Activated B cell treated with CpG ODN at 0.5 μM for 24 hours (primary cell): ENCODE measurements around the gene OGFOD3. TPM values are rescaled to one million over a fixed set of nuclear protein-coding genes. Genes with fewer than 3 reads are reported as not detected.
A peak's percentile ranks its signal among the peaks of the same experiment; 100 is the strongest.
"Not testable (repeated sequence)": the region's sequence is repeated elsewhere in the genome, so short reads cannot be mapped to it uniquely, and the experiment has no call there.

Source experiments
- ATAC-seq: fragments of 200-7000 bp; cut with Tn5 transposase; one replicate; pipeline ENCODE4 v1.10.0; 2021; ENCODE audit warnings: low read depth, mild to moderate bottlenecking, moderate library complexity
- CTCF ChIA-PET: fragments of 350-600 bp; sonication (Branson Sonifier 250); formaldehyde crosslinking; loops from one replicate; lab custom pipeline; 2021; ENCODE audit warnings: antibody characterized with exemption; lab: Charles Lee
- POLR2A ChIA-PET: fragments of 350-600 bp; sonication (Branson Sonifier 250); formaldehyde crosslinking; loops from one replicate; lab custom pipeline; 2021; ENCODE audit warnings: antibody characterized with exemption; lab: Charles Lee
- DNase-seq: peaks from one replicate; pipeline ENCODE4 v3.0.0; 2022
- H3K27ac Mint-ChIP-seq: one replicate; pipeline ENCODE4 v1.8.0; 2020; ENCODE audit warnings: mixed read lengths
- H3K27me3 Mint-ChIP-seq: one replicate; pipeline ENCODE4 v1.8.0; 2021; ENCODE audit warnings: mixed read lengths
- H3K36me3 Mint-ChIP-seq: one replicate; pipeline ENCODE4 v1.8.0; 2021; ENCODE audit warnings: low read depth, mixed read lengths
- H3K4me1 Mint-ChIP-seq: one replicate; pipeline ENCODE4 v1.8.0; 2021; ENCODE audit warnings: mixed read lengths
- H3K4me3 Mint-ChIP-seq: one replicate; pipeline ENCODE4 v1.8.0; 2020; ENCODE audit warnings: mild to moderate bottlenecking, mixed read lengths
- H3K9me3 Mint-ChIP-seq: one replicate; pipeline ENCODE4 v1.8.0; 2020; ENCODE audit warnings: mixed read lengths
- CTCF ChIP-seq: fragments of 200-600 bp; IDR thresholded peaks from one replicate; pipeline ENCODE4 v1.8.0; 2022; ENCODE audit warnings: antibody characterized with exemption, mild to moderate bottlenecking
- intact Hi-C: fragments of 100-400 bp; cut with micrococcal nuclease; formaldehyde crosslinking; loops from one replicate; pipeline ENCODE4 v1.15.1; 2024
- total RNA-seq: library from RNA; stranded (reverse); gene quantifications from 2 replicates; pipeline ENCODE4 v1.2.3, GENCODE V29; 2022

The OGFOD3 gene
- total RNA-seq, 1 donor from 2014 or later: 35.0 TPM

- Mint-ChIP-seq H3K27me3 (no peaks in the 10 kb centered on the region), H3K36me3 (peaks cover 69% of the 10 kb centered on the region), H3K27ac (no peak overlapping the region), H3K4me3 (no peak overlapping the region), H3K4me1 (peaks cover 4% of the 10 kb centered on the region), H3K9me3 (no peaks in the 10 kb centered on the region)
- TF ChIP-seq CTCF: no peak
- POLR2A ChIA-PET: interaction anchor here (0.6 to 1.6 kb wide), 3 partner anchors 9 to 575 kb away, joined by 3 to 7 read pairs (median 4); no protein-coding TSS in a partner anchor
- DNase-seq: no peak
- CTCF ChIA-PET: no interaction called here
- no peak for ATAC-seq
- intact Hi-C loops: no loop called here
Observed at GRCh38 chr17:82463391-82463790, 45.0 kb upstream of the OGFOD3 start.

DNA sequence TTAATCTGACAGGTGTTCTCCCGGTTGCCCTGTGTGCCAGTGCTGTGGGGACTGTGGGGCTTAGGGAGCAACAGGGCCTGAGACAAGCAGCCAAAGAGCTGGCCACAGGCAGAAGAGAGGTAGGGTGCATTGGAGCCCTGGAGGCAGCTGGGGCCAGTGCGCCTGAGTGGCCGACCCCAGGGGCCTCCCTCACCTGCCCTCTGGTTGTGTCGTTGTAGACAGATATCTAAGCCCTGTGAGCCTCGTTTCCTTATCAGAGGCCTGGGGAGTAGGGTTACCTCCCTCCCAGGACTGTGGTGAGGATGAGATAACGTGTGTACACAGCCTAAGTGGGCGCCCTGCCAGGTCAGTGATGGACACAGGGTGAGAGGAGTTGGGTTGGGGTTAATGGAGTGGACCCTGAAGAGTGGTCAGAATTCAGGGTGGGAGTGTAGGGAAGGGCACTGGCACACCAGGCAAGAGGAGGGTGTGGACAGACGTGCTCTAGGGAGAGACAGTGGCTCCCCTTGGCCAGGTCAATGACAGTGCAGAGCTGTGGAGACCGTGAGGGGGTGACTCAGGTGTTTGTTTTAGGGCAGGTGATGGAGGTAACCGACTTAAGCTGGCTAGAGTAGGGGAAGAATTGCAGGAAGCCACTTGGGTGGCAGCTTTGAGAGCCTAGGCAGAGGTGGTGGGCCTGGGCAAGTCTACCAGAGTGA is 43.6 kb upstream of the OGFOD3 start:
- DNase-seq (no peak), ATAC-seq (no peak)
- Mint-ChIP-seq H3K4me3 (no peak overlapping the region), H3K27ac (no peak overlapping the region), H3K27me3 (no peaks in the 10 kb centered on the region), H3K9me3 (no peaks in the 10 kb centered on the region), H3K4me1 (peaks cover 14% of the 10 kb centered on the region), H3K36me3 (peaks cover 63% of the 10 kb centered on the region)
- POLR2A ChIA-PET: interaction anchor here (0.6 to 4.9 kb wide), 4 partner anchors 12 to 119 kb away, joined by 4 to 99 read pairs (median 6); no protein-coding TSS in a partner anchor
- CTCF ChIA-PET: no interaction called here
- intact Hi-C loops: no loop called here
- TF ChIP-seq CTCF: no peak

DNA sequence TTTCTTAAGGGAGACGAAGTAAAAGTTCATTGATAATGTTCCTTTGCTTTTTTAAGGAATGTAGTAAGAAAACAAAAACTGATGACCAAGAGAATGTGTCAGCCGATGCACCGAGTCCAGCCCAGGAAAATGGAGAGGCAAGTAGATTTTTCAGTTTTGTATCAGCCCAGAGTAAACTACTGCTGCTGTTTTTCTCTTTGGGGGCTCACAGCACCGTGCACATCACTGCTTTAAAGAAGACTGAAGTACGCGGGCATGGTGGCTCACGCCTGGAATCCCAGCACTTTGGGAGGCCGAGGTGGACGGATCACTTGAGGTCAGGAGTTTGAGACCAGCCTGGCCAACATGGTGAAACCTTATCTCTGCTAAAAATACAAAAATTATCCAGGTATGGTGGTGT is 41.5 kb upstream of the OGFOD3 start:
- DNase-seq, ATAC-seq, H3K27ac Mint-ChIP-seq, CTCF ChIA-PET, H3K27me3 Mint-ChIP-seq, H3K4me3 Mint-ChIP-seq, H3K9me3 Mint-ChIP-seq: not testable (repeated sequence)
- POLR2A ChIA-PET: interaction anchor here (0.6 to 4.9 kb wide), 4 partner anchors 12 to 59 kb away, joined by 3 to 99 read pairs (median 4); no protein-coding TSS in a partner anchor
- Mint-ChIP-seq H3K36me3 (peaks cover 43% of the 10 kb centered on the region), H3K4me1 (peaks cover 19% of the 10 kb centered on the region)
- intact Hi-C loops: loop anchor here (5.0 kb wide), 1 partner anchor 778 kb away; the partner anchor contains the start of genes ARL16 and HGS

DNA sequence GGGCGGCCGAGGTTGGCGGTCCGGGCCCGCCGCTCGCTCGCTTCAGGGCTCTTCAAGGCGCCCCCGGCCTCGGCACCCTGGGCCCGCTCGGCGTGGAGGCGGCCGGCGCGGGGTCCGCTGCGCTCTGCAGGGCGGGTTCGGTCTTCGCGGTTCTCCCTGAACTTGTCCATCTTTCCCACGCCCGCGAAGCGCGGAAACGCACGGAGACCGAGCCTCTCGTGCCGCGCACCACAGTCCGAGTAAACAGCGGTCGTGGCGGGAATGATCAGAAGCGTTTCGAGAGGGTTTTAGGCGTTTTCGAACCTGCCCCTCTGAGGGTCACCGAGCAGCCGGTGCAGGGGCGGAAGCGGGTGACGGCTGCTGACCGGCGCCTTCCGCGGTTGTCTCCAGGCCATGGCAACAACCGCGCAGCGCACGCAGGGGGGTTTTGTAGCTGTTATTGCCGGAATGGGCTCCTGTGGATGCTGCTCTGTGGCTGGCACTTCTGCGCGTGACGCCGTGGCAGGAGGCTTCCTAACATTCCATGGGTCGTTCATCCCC is 40.6 kb upstream of the OGFOD3 start:
- DNase-seq (no peak), ATAC-seq (no peak)
- ChIA-PET POLR2A (interaction anchor here (0.6 to 4.9 kb wide), 5 partner anchors 11 to 115 kb away, joined by 3 to 99 read pairs (median 5); no protein-coding TSS in a partner anchor), CTCF (no interaction called here)
- H3K36me3 Mint-ChIP-seq: peaks cover 33% of the 10 kb centered on the region
- H3K9me3 Mint-ChIP-seq: no peaks in the 10 kb centered on the region
- H3K27me3 Mint-ChIP-seq: no peaks in the 10 kb centered on the region
- peak overlapping the region; percentile 88 for H3K4me3 Mint-ChIP-seq
- peaks cover 19% of the 10 kb centered on the region for H3K4me1 Mint-ChIP-seq
- no peak for TF ChIP-seq CTCF
- intact Hi-C loops: loop anchor here (1.0 to 5.0 kb wide), 6 partner anchors 10 to 777 kb away; partner anchors contain the start of genes ARL16, FOXK2, HEXD and HGS
- H3K27ac Mint-ChIP-seq: peak overlapping the region; percentile 70

- CTCF ChIA-PET: no interaction called here
- TF ChIP-seq CTCF: no peak
Observed at GRCh38 chr17:82458179-82458884, 39.9 kb upstream of the OGFOD3 start, which contains the start of gene NARF. NARF (plus strand) TSS chr17:82458741; CDS start chr17:82458804, 63 bp downstream.

More at GRCh38 chr17:82458179-82458884, 39.9 kb upstream of the OGFOD3 start, which contains the start of gene NARF:
- peaks cover 27% of the 10 kb centered on the region for H3K36me3 Mint-ChIP-seq
- H3K9me3 Mint-ChIP-seq: no peaks in the 10 kb centered on the region
- no peaks in the 10 kb centered on the region for H3K27me3 Mint-ChIP-seq
- intact Hi-C loops: loop anchor here (1.0 to 5.0 kb wide), 6 partner anchors 9 to 776 kb away; partner anchors contain the start of genes ARL16, FOXK2, HEXD and HGS
- peak; percentile 96 for ATAC-seq
- peaks cover 19% of the 10 kb centered on the region for H3K4me1 Mint-ChIP-seq
- H3K4me3 Mint-ChIP-seq: peak within 1 kb of the TSS; percentile 88
- POLR2A ChIA-PET: interaction anchor here (0.9 to 4.9 kb wide), 15 partner anchors 10 to 184 kb away, joined by 3 to 99 read pairs (median 7); partner anchors contain the start of genes CSNK1D, FOXK2, HEXD and OGFOD3
- peak; percentile 95 for DNase-seq
- peak within 1 kb of the TSS; percentile 96 for H3K27ac Mint-ChIP-seq
